ENCODE data around the gene COX8A.

The COX8A gene

GRCh38 chr11:63974259-63975143, at the start of gene COX8A:
TSS of gene COX8A (plus strand) at chr11:63974620. CDS start at chr11:63974681, 61 bp downstream.
- DNase-seq (peak; percentile 90 to 97), ATAC-seq (peak; percentile 99)
- Mint-ChIP-seq H3K4me1 (peaks cover 34% of the 10 kb centered on the region), H3K9me3 (no peaks in the 10 kb centered on the region), H3K27me3 (no peaks in the 10 kb centered on the region), H3K4me3 (peak within 1 kb of the TSS; percentile 97 to 99), H3K27ac (peak within 1 kb of the TSS; percentile 99 to 100)

- no peaks in the 10 kb centered on the region for H3K27me3 Mint-ChIP-seq
- H3K9me3 Mint-ChIP-seq = no peaks in the 10 kb centered on the region
- no peaks in the 10 kb centered on the region for H3K4me1 Mint-ChIP-seq
- no peak for ATAC-seq
- DNase-seq = no peak
- no peak overlapping the region for H3K27ac Mint-ChIP-seq
- H3K4me3 Mint-ChIP-seq = no peak overlapping the region
These were observed 44.8 kb upstream of the COX8A start for GRCh38 chr11:63929616-63930015.

GRCh38 chr11:63931045-63931444, 43.4 kb upstream of the COX8A start:
- Mint-ChIP-seq H3K4me1 (no peaks in the 10 kb centered on the region), H3K27ac (peak overlapping the region in 1 of 2 donors; percentile 87), H3K27me3 (no peaks in the 10 kb centered on the region), H3K4me3 (no peak overlapping the region), H3K9me3 (no peaks in the 10 kb centered on the region)
- DNase-seq (no peak), ATAC-seq (no peak)

GRCh38 chr11:63931876-63932275, 42.5 kb upstream of the COX8A start:
- H3K9me3 Mint-ChIP-seq = no peaks in the 10 kb centered on the region
- no peaks in the 10 kb centered on the region for H3K27me3 Mint-ChIP-seq
- DNase-seq = no peak
- no peak for ATAC-seq
- H3K4me1 Mint-ChIP-seq = no peaks in the 10 kb centered on the region
- no peak overlapping the region for H3K4me3 Mint-ChIP-seq
- H3K27ac Mint-ChIP-seq = no peak overlapping the region

- H3K9me3 Mint-ChIP-seq = no peaks in the 10 kb centered on the region
- no peak for ATAC-seq
- no peaks in the 10 kb centered on the region for H3K27me3 Mint-ChIP-seq
- peak overlapping the region in 1 of 2 donors; percentile 57 for H3K27ac Mint-ChIP-seq
- H3K4me1 Mint-ChIP-seq = peaks cover 11% of the 10 kb centered on the region
- DNase-seq = no peak
- no peak overlapping the region for H3K4me3 Mint-ChIP-seq
These were observed 41.0 kb upstream of the COX8A start for GRCh38 chr11:63933459-63933858.

GRCh38 chr11:63937713-63938478, 36.5 kb upstream of the COX8A start:
- Mint-ChIP-seq H3K27ac (peak overlapping the region; percentile 82 to 87), H3K4me3 (peak overlapping the region; percentile 85 to 100), H3K27me3 (no peaks in the 10 kb centered on the region), H3K9me3 (no peaks in the 10 kb centered on the region), H3K4me1 (peaks cover 36% of the 10 kb centered on the region)
- ATAC-seq = peak; percentile 44
- peak in 1 of 2 donors; percentile 11 for DNase-seq

GRCh38 chr11:63938479-63939396, 35.7 kb upstream of the COX8A start, which contains the start of gene NAA40:
TSS of gene NAA40 (plus strand) at chr11:63939002. CDS start at chr11:63939097, 95 bp downstream.
- H3K27ac Mint-ChIP-seq = peak within 1 kb of the TSS; percentile 90 to 96

GRCh38 chr11:63939397-63939891, 35.0 kb upstream of the COX8A start:
- DNase-seq (no peak), ATAC-seq (no peak)
- peak overlapping the region; percentile 90 to 96 for H3K27ac Mint-ChIP-seq
- no peaks in the 10 kb centered on the region for H3K9me3 Mint-ChIP-seq
- peak overlapping the region; percentile 85 to 100 for H3K4me3 Mint-ChIP-seq
- H3K4me1 Mint-ChIP-seq = peaks cover 36% of the 10 kb centered on the region
- no peaks in the 10 kb centered on the region for H3K27me3 Mint-ChIP-seq

More at GRCh38 chr11:63938479-63939396, 35.7 kb upstream of the COX8A start, which contains the start of gene NAA40:
- H3K27me3 Mint-ChIP-seq = no peaks in the 10 kb centered on the region
- peak; percentile 95 to 96 for DNase-seq
- H3K9me3 Mint-ChIP-seq = no peaks in the 10 kb centered on the region
- peak within 1 kb of the TSS; percentile 85 to 100 for H3K4me3 Mint-ChIP-seq
- H3K4me1 Mint-ChIP-seq = peaks cover 36% of the 10 kb centered on the region
- ATAC-seq = peak; percentile 96

GRCh38 chr11:63940786-63941185, 33.6 kb upstream of the COX8A start:
- H3K4me3 Mint-ChIP-seq = peak overlapping the region in 1 of 2 donors; percentile 100
- peaks cover 36% of the 10 kb centered on the region for H3K4me1 Mint-ChIP-seq
- DNase-seq (no peak), ATAC-seq (no peak)
- no peaks in the 10 kb centered on the region for H3K9me3 Mint-ChIP-seq
- no peaks in the 10 kb centered on the region for H3K27me3 Mint-ChIP-seq
- no peak overlapping the region for H3K27ac Mint-ChIP-seq

- no peak for ATAC-seq
- Mint-ChIP-seq H3K4me1 (peaks cover 36% of the 10 kb centered on the region), H3K9me3 (no peaks in the 10 kb centered on the region), H3K27ac (no peak overlapping the region), H3K4me3 (no peak overlapping the region), H3K27me3 (no peaks in the 10 kb centered on the region)
- DNase-seq = no peak
These were observed 32.5 kb upstream of the COX8A start for GRCh38 chr11:63941901-63942300.

GRCh38 chr11:63942803-63943202, 31.6 kb upstream of the COX8A start:
- no peaks in the 10 kb centered on the region for H3K9me3 Mint-ChIP-seq
- H3K27ac Mint-ChIP-seq = no peak overlapping the region
- peaks cover 32% of the 10 kb centered on the region for H3K4me1 Mint-ChIP-seq
- no peak overlapping the region for H3K4me3 Mint-ChIP-seq
- no peak for DNase-seq
- H3K27me3 Mint-ChIP-seq = no peaks in the 10 kb centered on the region
- ATAC-seq = no peak

- Mint-ChIP-seq H3K27ac (no peak overlapping the region), H3K27me3 (no peaks in the 10 kb centered on the region), H3K4me1 (peaks cover 17% of the 10 kb centered on the region), H3K9me3 (no peaks in the 10 kb centered on the region), H3K4me3 (no peak overlapping the region)
- DNase-seq (no peak), ATAC-seq (no peak)
These were observed 29.4 kb upstream of the COX8A start for GRCh38 chr11:63944987-63945386.

- H3K27me3 Mint-ChIP-seq = no peaks in the 10 kb centered on the region
- no peak overlapping the region for H3K4me3 Mint-ChIP-seq
- no peak overlapping the region for H3K27ac Mint-ChIP-seq
- ATAC-seq (peak; percentile 80), DNase-seq (peak; percentile 33 to 49)
- no peaks in the 10 kb centered on the region for H3K9me3 Mint-ChIP-seq
- H3K4me1 Mint-ChIP-seq = peaks cover 12% of the 10 kb centered on the region
These were observed 28.8 kb upstream of the COX8A start for GRCh38 chr11:63945477-63946163.

GRCh38 chr11:63951779-63952536, 22.5 kb upstream of the COX8A start:
- no peaks in the 10 kb centered on the region for H3K9me3 Mint-ChIP-seq
- H3K27ac Mint-ChIP-seq = peak overlapping the region; percentile 0 to 53
- peaks cover 30% of the 10 kb centered on the region for H3K4me1 Mint-ChIP-seq
- no peaks in the 10 kb centered on the region for H3K27me3 Mint-ChIP-seq
- H3K4me3 Mint-ChIP-seq = peak overlapping the region; percentile 31 to 49
- DNase-seq (peak; percentile 18 to 56), ATAC-seq (peak; percentile 98)
